ENCODE measurements around the gene DLK1. TPM values are rescaled to one million over a fixed set of nuclear protein-coding genes. Genes with fewer than 3 reads are reported as not detected.

Gene DLK1
- total RNA-seq, 1 experiment from 2014 or later, result 3.3 TPM

GRCh38 chr14:100767788-100768536, 41.3 kb downstream of the DLK1 start:
- peaks cover 8% of the 10 kb centered on the region for H3K4me1 Mint-ChIP-seq
- ChIA-PET CTCF (no interaction called here), POLR2A (no interaction called here)
- H3K4me3 Mint-ChIP-seq, result no peak overlapping the region
- TF ChIP-seq MLX (CRISPR knock-in tag; IDR thresholded peaks at IDR 0.05), result no peak
- no peak for TF ChIP-seq CTCF (IDR thresholded peaks at IDR 0.05)
- TF ChIP-seq ATF2 (CRISPR knock-in tag; IDR thresholded peaks at IDR 0.05; ENCODE audit: borderline replicate concordance, low read depth), result no peak
- no peak for TF ChIP-seq EMX1 (CRISPR knock-in tag; IDR thresholded peaks at IDR 0.05)
- ATAC-seq (no peak), DNase-seq (ENCODE audit: low spot score) (no peak)
- H3K9me3 Mint-ChIP-seq, result peaks cover 23% of the 10 kb centered on the region
- no peak overlapping the region for H3K27ac Mint-ChIP-seq
- peaks cover 15% of the 10 kb centered on the region for H3K36me3 Mint-ChIP-seq
- peaks cover 26% of the 10 kb centered on the region for H3K27me3 Mint-ChIP-seq (ENCODE audit: low read depth)

- ChIA-PET POLR2A (no interaction called here), CTCF (no interaction called here)
- Mint-ChIP-seq H3K4me1 (peaks cover 8% of the 10 kb centered on the region), H3K36me3 (peaks cover 15% of the 10 kb centered on the region), H3K4me3 (no peak overlapping the region), H3K27ac (no peak overlapping the region), H3K27me3 (ENCODE audit: low read depth) (peaks cover 22% of the 10 kb centered on the region), H3K9me3 (peaks cover 16% of the 10 kb centered on the region)
- no peak for TF ChIP-seq GABPB1 (CRISPR knock-in tag; IDR thresholded peaks at IDR 0.05)
- TF ChIP-seq CTCF (IDR thresholded peaks at IDR 0.05), result no peak
- no peak for TF ChIP-seq ZNF512 (CRISPR knock-in tag; IDR thresholded peaks at IDR 0.05; ENCODE audit: borderline replicate concordance)
- TF ChIP-seq ZNF423 (CRISPR knock-in tag; IDR thresholded peaks at IDR 0.05), result no peak
- no peak for TF ChIP-seq SMAD3 (CRISPR knock-in tag; IDR thresholded peaks at IDR 0.05; ENCODE audit: borderline replicate concordance)
- no peak for TF ChIP-seq IRF2 (CRISPR knock-in tag; IDR thresholded peaks at IDR 0.05; ENCODE audit: borderline replicate concordance, low read depth)
- no peak for TF ChIP-seq ATF3 (CRISPR knock-in tag; conservative IDR thresholded peaks at IDR 0.05)
- TF ChIP-seq ZNF416 (CRISPR knock-in tag; IDR thresholded peaks at IDR 0.05), result no peak
- ATAC-seq (no peak), DNase-seq (ENCODE audit: low spot score) (no peak)
Observed at GRCh38 chr14:100769035-100769939, 42.6 kb downstream of the DLK1 start.
